HPDE6-E6E7 (cell line): ENCODE measurements around the gene FOLR2.
"Not testable (repeated sequence)": the region's sequence is repeated elsewhere in the genome, so short reads cannot be mapped to it uniquely, and the experiment has no call there.

ENCODE experiments used
- DNase-seq: peaks from one replicate; pipeline ENCODE4 v3.0.0; 2011; ENCODE audit warnings: missing footprints; ENCODE audit errors: extremely low spot score

FOLR2 gene

GRCh38 chr11:72240461-72241290 lies 24.1 kb downstream of the FOLR2 start:
- DNase-seq, result no peak

DNA sequence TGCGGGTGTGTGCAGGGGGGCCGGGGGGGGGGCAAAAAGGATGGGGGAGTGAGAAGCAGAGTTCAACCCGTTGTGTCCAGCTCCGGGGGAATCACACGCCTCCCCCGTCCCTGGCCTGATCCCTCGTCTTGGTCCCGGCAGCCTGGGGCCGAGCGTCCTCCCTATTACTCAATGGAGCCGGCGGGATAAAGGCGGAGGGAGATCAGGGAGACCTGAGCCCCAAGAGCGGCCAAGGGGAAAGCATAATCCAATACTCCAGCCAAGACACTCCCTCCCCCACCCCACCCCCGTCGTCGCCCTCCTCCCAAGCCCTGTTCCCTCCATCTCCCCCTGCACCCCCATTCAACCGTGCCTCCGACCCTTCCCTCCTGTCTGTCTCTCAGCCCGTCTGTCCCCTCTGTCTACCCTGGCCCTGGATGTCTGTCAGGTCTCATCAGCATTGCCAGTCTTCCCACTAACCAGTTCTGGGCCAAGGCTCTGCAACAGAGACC lies 24.7 kb downstream of the FOLR2 start:
- DNase-seq, result no peak

DNA sequence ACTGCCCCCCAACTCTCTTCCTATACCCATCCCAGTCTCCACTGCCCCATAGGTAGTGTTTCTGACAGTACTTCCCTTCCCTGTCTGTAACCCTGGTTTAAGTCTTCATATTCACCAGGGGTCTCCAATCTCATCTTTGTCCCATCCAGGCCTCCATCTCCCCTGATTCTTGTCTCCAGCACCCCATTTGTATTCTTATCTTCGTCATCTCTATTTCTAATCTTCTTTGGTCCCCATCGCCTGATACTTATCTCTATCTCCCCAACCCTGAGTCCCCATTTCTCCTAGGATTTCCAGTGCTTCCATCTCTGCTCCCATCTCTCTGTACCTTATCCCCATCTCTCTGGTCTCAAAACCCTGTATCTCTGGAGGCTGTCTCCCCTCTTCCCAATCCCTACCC lies 25.5 kb downstream of the FOLR2 start:
- no peak for DNase-seq

GRCh38 chr11:72243173-72244059 lies 26.8 kb downstream of the FOLR2 start:
- DNase-seq, result no peak

DNA sequence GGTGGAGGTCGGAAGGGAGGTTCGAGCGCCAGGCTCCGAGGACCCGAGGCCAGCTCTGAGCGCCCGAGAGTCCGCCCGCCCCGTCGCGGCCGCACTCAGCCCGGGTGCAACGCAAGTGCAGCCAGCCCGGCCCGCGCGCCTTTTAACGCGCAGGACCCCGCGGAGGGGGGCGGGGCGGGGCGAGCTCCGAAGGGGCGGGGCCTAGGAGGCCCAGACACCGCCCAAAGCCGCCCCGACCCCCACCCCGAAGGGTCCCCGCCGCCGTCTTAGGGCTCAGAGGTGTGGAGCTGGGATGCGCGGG lies 27.4 kb downstream of the FOLR2 start, which contains the start of gene PHOX2A:
PHOX2A (minus strand) TSS at position 117 of the 301 bp plus-strand sequence. CDS start 172 bp downstream, outside the sequence.
- DNase-seq, result no peak

GRCh38 chr11:72244361-72245262 lies 28.0 kb downstream of the FOLR2 start:
- DNase-seq, result no peak

GRCh38 chr11:72245263-72245816 lies 28.7 kb downstream of the FOLR2 start:
- no peak for DNase-seq

DNA sequence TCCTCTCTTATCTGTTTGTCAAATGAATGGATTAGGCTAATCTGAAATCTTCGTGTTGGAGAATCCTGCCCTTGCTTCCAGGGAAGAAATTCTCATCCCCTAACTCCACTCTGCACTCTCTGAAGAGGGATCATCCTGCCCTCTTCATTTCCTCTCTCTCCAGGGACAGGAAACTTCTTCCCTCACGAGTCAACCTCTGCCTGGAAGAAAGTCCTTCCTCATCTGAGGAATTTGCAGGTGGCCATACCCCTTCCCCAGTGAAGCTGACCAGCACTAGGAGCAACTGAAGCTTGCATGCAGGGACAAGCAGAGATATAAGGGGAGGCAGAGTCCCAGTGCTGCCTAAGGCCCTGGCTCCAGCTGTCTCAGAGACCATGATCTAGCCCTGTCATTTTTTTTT lies 31.0 kb downstream of the FOLR2 start:
- DNase-seq, result no peak

DNA sequence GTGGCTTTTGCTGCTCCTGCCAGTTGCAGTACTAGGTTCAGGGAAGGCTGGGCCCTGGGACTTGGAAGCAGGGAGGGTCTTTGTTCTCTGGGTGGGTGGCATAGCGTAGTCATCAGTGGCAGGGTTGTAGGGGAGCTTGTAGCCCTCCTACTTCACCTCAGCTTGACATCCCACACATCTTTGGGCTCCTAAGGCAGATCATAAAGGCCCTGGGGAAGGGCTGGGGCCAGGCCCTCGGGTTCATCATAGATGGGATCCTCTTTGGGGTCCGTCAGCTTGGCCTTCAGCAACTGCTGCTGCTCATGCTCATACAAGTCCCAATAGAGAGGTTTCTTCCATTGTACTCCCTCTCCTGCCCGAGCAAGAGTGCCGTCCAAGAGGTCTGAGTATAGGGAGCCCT lies 33.4 kb downstream of the FOLR2 start:
- no peak for DNase-seq

DNA sequence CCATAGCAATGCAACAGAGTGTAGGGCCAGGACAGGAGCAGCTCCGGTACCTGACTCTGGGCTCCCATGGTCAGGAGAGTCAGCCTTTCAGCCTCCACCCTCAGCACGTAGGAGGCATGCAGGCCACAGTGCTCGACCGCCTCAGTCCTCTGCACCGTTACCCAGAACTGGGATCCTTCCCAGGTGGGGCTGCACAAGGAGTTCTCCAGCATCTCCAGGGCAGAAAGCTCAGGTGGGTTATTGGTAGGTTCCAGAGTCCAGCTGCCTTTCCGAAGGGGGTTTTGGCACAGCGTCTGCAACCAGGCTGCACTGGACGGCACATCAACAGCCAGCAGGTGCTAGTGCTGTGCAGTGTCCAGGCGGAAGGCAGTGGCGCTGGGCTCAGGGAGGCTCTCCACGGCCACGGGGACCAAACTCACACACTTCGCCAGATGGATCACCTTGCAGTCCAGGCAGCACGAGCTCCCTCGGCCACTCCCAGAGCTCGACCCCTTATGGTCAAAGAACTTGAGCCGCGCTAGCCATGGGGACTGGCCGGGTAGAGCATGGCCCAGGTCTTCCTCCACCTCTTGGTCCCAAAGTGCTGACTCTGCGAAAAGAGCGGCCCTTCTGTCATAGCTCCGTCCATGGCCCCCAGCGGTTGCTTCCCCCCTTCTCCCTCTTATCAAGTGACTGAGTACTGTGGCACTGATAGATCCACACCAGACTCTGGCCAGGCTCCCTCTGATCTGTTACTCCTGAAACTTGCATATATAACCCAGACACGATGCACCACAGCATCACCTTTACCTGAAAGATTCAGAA lies 34.3 kb downstream of the FOLR2 start:
- DNase-seq, result no peak

- no peak for DNase-seq
Observed at GRCh38 chr11:72251614-72252013, 35.0 kb downstream of the FOLR2 start.

- no peak for DNase-seq
Observed at GRCh38 chr11:72253392-72253791, 36.8 kb downstream of the FOLR2 start.

DNA sequence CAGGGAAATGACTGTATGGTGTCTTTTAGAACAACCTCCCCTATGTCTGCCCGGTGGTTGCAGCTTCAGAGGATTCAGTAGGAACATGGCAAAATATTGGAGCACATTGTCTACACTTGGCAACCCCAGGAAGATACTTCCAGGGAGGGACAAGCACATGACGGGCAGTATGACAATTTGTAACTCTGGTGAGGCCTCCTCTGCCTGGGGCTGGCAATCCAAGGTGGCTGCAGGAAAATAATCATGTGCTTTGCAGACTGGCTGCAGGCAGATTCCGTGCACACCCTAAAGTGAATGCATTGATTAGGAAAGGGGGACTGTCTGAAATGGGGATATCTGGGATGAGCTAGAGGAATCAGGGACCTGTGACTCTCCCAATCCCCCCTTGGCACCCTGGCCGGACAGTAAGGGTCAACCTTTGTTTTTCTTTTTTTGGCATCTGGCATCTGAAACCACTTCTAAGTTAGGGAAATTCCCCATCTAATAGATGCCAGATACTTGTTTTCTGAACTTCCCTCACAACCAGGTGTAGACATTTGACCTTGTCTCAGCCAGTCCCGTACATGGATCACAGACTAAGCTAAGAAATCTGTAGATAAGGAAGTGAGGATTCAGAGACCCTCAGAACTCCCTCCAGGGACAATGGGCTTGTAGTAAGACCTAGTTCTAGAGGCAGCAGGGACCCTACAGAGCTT lies 37.9 kb downstream of the FOLR2 start:
- DNase-seq, result no peak

DNA sequence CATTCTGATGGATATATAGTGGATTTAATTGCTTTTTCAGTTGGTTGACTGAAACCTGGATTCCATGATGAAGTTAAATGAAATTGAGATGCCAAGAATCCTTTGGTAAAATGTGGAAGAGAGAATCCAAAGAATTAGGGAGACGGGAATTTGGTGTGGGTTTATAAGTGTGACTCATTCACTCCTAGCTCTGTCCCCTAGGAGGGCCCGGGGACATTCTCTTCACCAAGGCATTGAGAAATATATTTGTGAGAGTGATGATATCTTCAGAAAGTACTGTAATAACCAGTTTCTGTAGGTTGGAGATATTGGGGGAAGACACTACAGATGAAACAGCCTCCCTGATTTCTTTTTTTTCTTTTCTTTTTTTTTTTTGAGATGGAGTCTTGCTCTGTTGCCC lies 41.0 kb downstream of the FOLR2 start:
- DNase-seq, result no peak

- no peak for DNase-seq
Observed at GRCh38 chr11:72259490-72259889, 42.9 kb downstream of the FOLR2 start.

- no peak for DNase-seq
Observed at GRCh38 chr11:72260574-72260973, 44.0 kb downstream of the FOLR2 start.

- no peak for DNase-seq
Observed at GRCh38 chr11:72263361-72263760, 46.8 kb downstream of the FOLR2 start.

- DNase-seq, result no peak
Observed at GRCh38 chr11:72265951-72266350, 49.4 kb downstream of the FOLR2 start.

DNA sequence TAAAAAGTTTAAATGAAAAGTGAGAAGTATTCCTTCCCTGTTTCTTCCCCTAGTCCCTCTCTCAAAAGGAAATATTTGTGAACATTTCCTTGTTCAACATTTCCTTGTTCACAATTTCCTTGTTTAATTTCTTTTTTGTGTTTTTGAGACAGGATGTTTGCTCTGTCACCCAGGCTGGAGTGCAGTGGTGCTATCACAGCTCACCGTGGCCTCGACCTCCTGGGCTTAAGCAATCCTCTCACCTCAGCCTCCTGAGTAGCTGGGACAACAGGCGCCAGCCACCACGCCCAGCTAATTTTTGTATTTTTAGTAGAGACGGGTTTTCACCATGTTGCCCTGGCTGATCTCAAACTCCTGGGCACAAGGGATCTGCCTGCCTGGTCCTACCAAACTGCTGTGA lies 50.4 kb downstream of the FOLR2 start:
- DNase-seq, result not testable (repeated sequence)
